HG03108 (cell line): ENCODE data around the gene EEPD1.

Experiments
- ATAC-seq: cut with Tn5 transposase; IDR thresholded peaks from one replicate; pipeline ENCODE4 v1.9.1; 2021; ENCODE audit warnings: moderate library complexity; ENCODE audit not compliant: unreplicated experiment

Gene EEPD1

DNA sequence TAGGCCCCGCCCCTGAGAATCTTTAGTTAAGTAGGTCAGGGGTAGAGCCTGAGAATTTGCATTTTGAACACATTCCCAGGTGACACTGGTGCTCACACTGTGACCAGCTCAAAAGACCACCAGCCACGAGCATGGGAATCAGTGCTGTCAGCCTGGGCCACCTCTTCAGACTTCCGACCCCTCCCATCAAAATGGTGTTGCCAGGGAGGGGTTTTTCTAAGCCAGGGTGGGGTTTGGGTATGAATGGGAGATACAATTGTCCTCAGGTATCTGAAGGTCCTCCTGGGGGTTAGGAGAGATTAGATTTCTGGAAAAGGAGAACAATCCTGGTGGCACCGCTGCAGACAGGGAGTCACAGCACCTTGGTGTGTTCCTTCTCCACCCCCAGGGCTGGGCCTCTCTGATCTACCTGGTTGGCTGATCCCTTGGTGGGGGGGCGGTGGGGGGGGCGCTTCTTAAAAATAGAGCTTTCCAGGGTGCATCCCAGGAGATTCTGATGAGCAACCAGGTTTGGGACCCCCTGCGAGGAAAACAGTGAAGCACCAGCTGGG, 125.1 kb downstream of the EEPD1 start:
- no peak for ATAC-seq

GRCh38 chr7:36278620-36279172, 125.6 kb downstream of the EEPD1 start:
- ATAC-seq = no peak

GRCh38 chr7:36279200-36279925, 126.3 kb downstream of the EEPD1 start:
- peak; percentile 71 for ATAC-seq

DNA sequence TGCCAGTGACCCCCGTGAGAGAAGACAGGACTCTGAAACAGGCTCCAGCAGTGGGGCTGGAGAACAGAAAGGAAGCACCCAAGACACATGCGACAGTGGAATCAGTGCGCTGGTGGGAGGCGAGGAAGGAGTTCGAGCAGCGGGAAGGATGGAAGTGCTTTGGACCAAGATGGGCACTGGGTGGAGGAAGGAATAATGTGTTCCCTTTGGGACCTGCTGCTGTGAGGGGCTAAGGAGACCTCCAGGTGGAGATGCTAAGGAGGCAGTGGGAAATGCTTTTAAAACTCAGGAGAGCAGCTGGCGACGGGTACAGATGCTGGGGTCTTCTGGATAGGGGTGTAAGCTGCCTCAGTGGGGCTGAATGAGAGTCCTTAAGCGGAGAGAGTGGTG, 126.9 kb downstream of the EEPD1 start:
- no peak for ATAC-seq

DNA sequence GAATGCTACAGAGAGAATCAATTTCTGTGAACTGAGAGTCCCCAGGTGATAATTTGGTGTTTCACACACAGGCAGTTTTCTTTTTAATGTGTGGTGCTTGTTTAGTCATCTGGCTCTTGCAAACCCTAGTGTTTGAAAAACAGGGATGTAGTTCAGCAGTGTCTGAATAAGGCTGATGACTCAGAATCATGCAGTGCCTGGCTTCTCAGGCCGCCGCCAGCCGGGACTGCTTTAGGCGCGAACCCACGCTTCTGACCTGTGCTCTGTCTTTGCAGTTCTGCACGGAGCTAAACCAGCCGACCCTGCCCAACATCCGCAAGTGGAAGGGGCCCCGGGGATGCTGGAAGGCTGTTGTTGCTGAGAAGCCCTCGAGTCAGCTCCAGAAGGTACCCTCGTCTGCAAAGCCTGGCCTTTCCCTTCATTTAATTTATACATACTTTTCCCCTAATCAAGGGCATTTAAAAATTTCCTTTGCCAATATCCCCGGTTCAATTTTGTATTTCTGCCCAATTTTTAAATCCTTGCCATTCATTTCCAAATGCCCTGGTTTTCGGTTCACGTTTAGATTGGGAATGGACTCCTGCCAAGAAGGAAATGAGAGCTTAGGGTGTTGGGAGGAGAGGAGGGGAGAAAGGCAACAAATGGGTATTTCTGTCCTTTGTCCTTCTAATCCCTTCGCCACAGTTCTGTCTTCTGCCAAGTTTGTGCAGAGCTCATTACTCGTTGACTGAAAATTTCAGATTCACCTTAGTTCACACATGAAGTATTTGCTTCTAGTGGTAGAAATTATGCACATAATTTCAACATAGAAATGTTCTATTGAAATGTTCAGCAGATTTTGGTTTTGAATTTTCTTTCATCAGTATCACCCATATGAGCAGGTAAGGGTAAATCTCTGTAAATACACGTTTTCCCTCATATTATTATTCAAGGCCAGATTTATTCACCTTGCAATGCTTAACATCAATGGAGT, 128.1 kb downstream of the EEPD1 start:
- ATAC-seq = peak; percentile 30

DNA sequence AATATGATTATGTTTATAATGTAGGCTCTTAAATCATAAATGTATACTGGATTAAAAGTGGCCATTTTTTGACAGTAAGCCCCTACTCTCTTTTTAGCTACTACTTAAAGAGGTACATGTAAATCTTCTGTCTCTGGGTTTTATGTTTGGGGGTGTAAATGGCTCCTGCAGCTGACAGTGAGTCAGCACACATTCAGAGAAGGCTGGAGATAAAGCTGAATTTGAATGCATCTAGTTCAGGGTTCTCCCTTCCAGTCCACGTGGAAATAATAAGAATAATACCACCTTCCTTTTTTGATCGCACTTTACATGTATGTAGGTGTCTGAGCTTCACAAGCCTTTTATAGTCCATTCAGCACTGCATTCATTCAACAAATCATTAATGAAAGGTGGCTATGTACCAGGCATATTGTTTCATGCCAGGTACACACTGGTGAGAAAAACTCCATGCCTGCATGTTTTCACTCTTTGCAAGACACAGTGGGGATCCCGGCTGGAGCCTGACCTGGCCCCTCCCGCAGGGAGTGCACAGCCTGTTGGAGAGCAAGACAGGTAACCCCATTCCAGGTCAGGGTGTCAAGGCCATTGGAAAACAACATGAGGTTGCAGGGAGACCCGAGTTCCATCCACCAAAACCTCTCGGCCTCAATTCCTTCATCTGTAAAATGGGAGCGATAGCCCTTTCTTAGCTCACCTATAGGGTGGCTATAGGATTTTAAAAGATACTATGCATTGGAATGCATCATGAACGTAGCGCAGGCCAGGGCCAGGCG, 129.1 kb downstream of the EEPD1 start:
- no peak for ATAC-seq

DNA sequence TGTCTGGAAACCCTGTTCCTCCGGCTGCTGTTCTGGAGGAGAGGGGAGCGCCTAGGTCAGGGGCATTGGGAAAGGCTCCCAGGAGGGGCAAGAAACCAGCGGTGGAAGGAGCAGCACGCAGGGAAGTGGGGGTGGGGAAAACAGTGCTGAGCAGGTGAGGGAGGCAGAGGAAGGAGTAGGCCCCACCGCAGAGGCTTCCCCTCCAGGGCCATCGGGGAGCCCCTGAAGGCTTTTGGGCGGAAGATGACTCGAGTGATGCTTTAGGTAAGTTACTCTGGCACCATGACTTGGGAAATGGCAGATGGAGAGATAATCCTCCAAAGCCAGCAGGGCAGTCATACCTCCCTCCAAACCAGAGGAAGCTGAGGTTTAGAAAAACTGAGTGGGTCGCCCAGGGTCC, 130.1 kb downstream of the EEPD1 start:
- ATAC-seq = no peak

DNA sequence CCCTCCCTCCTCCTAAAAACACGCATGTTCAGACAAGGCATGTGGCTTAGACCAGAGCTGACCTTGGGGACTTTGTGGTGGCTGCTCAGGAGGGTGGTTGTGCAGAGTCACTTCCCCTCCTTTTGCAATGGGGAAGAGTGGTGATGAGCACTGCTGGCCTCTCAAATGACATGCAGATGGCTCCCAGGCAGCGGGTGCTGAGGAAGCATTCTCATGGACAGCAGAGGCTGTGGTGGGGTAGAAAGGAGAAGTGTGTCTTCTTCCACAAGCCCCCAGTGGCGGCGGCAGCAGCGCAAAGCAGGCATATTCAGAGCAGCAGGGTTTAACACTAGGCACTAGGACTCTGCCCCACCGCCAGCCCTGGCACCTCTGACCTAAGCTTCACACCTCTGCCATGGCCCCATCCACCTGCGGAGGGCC, 130.7 kb downstream of the EEPD1 start:
- peak; percentile 39 for ATAC-seq

GRCh38 chr7:36284456-36285090, 131.5 kb downstream of the EEPD1 start:
- no peak for ATAC-seq

DNA sequence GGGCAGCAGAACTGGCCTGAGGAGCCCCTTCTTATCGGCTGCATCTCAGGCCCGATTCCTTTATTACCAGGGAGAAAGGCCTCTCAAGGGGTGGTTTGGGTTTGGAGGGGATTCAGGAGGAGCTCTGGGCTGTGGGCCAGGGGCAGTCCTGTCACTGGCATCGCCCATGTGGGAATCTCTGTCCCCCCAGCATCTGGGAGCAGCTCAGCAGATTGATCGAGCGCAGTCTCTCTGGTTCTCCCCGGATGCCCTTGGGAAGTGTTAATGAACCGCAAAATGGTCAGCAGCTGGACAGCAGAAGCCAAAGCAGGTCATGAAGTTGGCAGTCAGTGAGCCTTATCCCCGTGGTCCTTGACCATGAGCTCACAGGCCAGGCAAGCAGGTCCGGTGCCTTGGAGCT, 132.2 kb downstream of the EEPD1 start:
- no peak for ATAC-seq

- ATAC-seq = no peak
These were observed 133.2 kb downstream of the EEPD1 start for GRCh38 chr7:36286226-36286625.

GRCh38 chr7:36286688-36287087, 133.6 kb downstream of the EEPD1 start:
- no peak for ATAC-seq

- peak; percentile 46 for ATAC-seq
These were observed 134.6 kb downstream of the EEPD1 start for GRCh38 chr7:36287371-36288241.

DNA sequence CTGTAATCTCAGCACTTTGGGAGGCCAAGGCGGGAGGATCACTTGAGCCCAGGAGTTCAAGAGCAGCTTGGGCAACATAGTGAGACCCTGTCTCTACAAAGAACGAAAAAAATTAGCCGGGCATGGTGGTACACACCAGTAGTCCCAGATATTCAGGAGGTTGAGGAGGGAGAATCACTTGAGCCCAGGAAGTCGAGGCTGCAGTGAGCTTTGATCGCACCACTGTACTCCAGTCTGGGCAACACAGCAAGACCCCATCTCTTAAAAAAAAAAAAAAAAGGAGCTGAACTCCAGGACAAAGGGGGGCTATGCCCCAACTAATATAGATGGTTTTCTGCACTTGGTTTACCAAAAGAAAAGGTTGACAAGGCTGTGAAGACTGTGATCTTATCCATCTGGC, 135.4 kb downstream of the EEPD1 start:
- no peak for ATAC-seq

DNA sequence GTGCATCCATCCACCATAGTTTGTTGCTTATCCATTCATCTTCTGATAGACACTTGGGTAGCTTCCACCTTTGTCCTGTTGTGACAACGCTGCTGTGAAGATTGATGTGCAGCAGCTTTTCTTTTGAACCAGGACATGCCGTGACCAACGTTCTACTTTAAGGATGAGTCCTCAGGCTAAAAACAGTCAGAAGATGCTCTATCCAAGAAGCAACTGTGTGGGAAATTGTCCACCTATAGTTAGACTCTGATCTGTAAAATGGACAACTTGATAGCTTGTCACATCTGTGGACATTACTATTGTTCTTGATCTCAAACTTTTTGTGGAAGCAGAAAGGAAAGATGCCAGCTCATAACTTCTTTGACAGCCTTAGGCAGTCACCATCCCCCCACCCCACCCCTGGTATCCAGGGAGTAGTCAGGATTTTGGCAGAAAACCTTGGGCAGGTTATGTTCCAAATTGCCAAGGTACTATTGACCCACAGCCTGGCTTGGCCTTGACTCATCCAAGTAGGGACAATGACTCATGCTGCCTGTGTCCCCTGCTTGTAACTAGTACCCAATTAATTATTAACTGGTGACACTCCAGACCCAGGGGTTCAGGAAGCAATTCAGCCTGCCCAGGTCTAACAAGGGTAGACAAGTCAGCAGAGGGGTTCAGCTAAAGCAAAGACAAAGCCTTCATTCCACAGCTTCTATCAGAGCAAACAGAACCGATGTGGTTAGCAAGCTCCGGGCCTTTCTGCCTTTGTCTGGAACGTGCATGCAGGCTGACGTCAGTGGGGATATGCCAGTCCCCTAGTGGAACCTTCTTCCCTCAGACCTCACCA, 137.0 kb downstream of the EEPD1 start:
- ATAC-seq = no peak

GRCh38 chr7:36291387-36292316, 138.6 kb downstream of the EEPD1 start:
- no peak for ATAC-seq

DNA sequence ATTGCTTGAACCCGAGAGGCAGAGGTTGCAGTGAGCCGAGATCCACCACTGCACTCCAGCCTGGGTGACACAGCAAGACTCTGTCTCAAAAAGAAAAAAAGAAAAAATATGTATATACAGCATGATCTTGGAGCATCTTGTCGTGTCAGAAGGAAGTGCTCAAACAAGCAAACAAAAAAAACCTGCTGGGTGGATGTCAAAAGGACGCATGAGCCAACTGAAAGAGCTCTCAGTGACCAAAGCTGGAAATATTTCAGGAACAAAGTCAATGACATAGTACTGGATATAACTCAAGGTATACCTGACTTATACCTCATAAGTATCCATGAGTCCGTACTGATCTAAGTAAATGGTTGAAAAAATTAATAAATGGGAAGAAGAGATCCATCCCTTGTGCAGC, 142.0 kb downstream of the EEPD1 start:
- no peak for ATAC-seq
